SK-N-SH treated with all-trans-retinoic acid at 6 μM for 48 hours (cell line): ENCODE results near the gene NUBPL.

Source experiments
- CSRNP3 ChIP-seq: fragments of 250-450 bp; sonication (Bioruptor Pico); IDR thresholded peaks from 2 replicates; pipeline ENCODE4 v1.5.1; 2021; ENCODE audit warnings: mild to moderate bottlenecking, moderate library complexity
- GLIS3 ChIP-seq: fragments of 250-450 bp; sonication (Bioruptor Pico); IDR thresholded peaks from 2 replicates; pipeline ENCODE4 v1.5.0; 2020; ENCODE audit warnings: mild to moderate bottlenecking, moderate library complexity
- PATZ1 ChIP-seq: fragments of 250-450 bp; sonication (Bioruptor Pico); IDR thresholded peaks from 2 replicates; pipeline ENCODE4 v1.8.0; 2020; ENCODE audit warnings: mild to moderate bottlenecking, moderate library complexity, borderline replicate concordance
- RARB ChIP-seq: fragments of 250-450 bp; sonication (Bioruptor Pico); IDR thresholded peaks from 2 replicates; pipeline ENCODE4 v1.8.0; 2021; ENCODE audit warnings: mild to moderate bottlenecking, moderate library complexity
- ZNF8 ChIP-seq: fragments of 450-650 bp; formaldehyde crosslinking; IDR thresholded peaks from 2 replicates; pipeline ENCODE4 v1.5.0; 2020; ENCODE audit warnings: mild to moderate bottlenecking, moderate library complexity

GRCh38 chr14:31781578-31781977 is 220.4 kb downstream of the NUBPL start:
- TF ChIP-seq PATZ1 (CRISPR knock-in tag) (no peak), GLIS3 (no peak), RARB (CRISPR knock-in tag) (no peak), CSRNP3 (CRISPR knock-in tag) (no peak), ZNF8 (CRISPR knock-in tag) (no peak)
